ENCODE results near the gene TMOD2.

TMOD2 gene

GRCh38 chr15:51863131-51863530, 111.7 kb downstream of the TMOD2 start:
- no peak for DNase-seq

- DNase-seq, result no peak
Measured at GRCh38 chr15:51864408-51865056, 113.1 kb downstream of the TMOD2 start.

GRCh38 chr15:51865317-51865716, 113.9 kb downstream of the TMOD2 start:
- DNase-seq, result no peak

Data from CD4-positive, alpha-beta T cell treated with Interleukin-17A for 1 hour (primary cell).